DLD1 (cell line): ENCODE data around the gene NCKAP5.
"Not testable (repeated sequence)": the region's sequence is repeated elsewhere in the genome, so short reads cannot be mapped to it uniquely, and the experiment has no call there.

ENCODE experiments used
- in situ Hi-C: cut with HindIII; loops from 2 replicates; pipeline ENCODE4 v1.10.0; 2017; ENCODE audit warnings: low sequenced_read_pairs

Gene NCKAP5

GRCh38 chr2:133475610-133476009 lies 92.7 kb downstream of the NCKAP5 start:
- in situ Hi-C loops = no loop called here

GRCh38 chr2:133470446-133470845 lies 97.8 kb downstream of the NCKAP5 start:
- in situ Hi-C loops = not testable (repeated sequence)

GRCh38 chr2:133462811-133463210 lies 105.5 kb downstream of the NCKAP5 start:
- in situ Hi-C loops = no loop called here

GRCh38 chr2:133461484-133461883 lies 106.8 kb downstream of the NCKAP5 start:
- in situ Hi-C loops = no loop called here

GRCh38 chr2:133459590-133459989 lies 108.7 kb downstream of the NCKAP5 start:
- in situ Hi-C loops = no loop called here

GRCh38 chr2:133458280-133458679 lies 110.0 kb downstream of the NCKAP5 start:
- in situ Hi-C loops = no loop called here

- in situ Hi-C loops = no loop called here
Measured at GRCh38 chr2:133457861-133458260, 110.4 kb downstream of the NCKAP5 start.

GRCh38 chr2:133456971-133457370 lies 111.3 kb downstream of the NCKAP5 start:
- in situ Hi-C loops = no loop called here

- in situ Hi-C loops = no loop called here
Measured at GRCh38 chr2:133456156-133456555, 112.1 kb downstream of the NCKAP5 start.

- in situ Hi-C loops = loop anchor here (5.0 kb wide), 1 partner anchor 51 kb away; no protein-coding TSS in a partner anchor
Measured at GRCh38 chr2:133453032-133453431, 115.2 kb downstream of the NCKAP5 start.

GRCh38 chr2:133452583-133452982 lies 115.7 kb downstream of the NCKAP5 start:
- in situ Hi-C loops = loop anchor here (5.0 kb wide), 1 partner anchor 50 kb away; no protein-coding TSS in a partner anchor

GRCh38 chr2:133452146-133452545 lies 116.1 kb downstream of the NCKAP5 start:
- in situ Hi-C loops = loop anchor here (5.0 kb wide), 1 partner anchor 50 kb away; no protein-coding TSS in a partner anchor

GRCh38 chr2:133448195-133448594 lies 120.1 kb downstream of the NCKAP5 start:
- in situ Hi-C loops = no loop called here

- in situ Hi-C loops = no loop called here
Measured at GRCh38 chr2:133447303-133447702, 121.0 kb downstream of the NCKAP5 start.

- in situ Hi-C loops = no loop called here
Measured at GRCh38 chr2:133444465-133444864, 123.8 kb downstream of the NCKAP5 start.

GRCh38 chr2:133442393-133442792 lies 125.9 kb downstream of the NCKAP5 start:
- in situ Hi-C loops = no loop called here

GRCh38 chr2:133439565-133439920 lies 128.7 kb downstream of the NCKAP5 start:
- in situ Hi-C loops = no loop called here

GRCh38 chr2:133438848-133439564 lies 129.3 kb downstream of the NCKAP5 start:
- in situ Hi-C loops = no loop called here

- in situ Hi-C loops = no loop called here
Measured at GRCh38 chr2:133438026-133438425, 130.2 kb downstream of the NCKAP5 start.

- in situ Hi-C loops = no loop called here
Measured at GRCh38 chr2:133437492-133437891, 130.8 kb downstream of the NCKAP5 start.

GRCh38 chr2:133434959-133435668 lies 133.1 kb downstream of the NCKAP5 start:
- in situ Hi-C loops = no loop called here
